GM12878 (cell line): Measurements from ENCODE around the gene PUDP. TPM values are rescaled to one million over a fixed set of nuclear protein-coding genes. Genes with fewer than 3 reads are reported as not detected.

Experiments used
- ATAC-seq: fragments of 200-7000 bp; cut with Tn5 transposase; 3 replicates; pipeline ENCODE4 v1.9.1; 2020; ENCODE audit warnings: mild to moderate bottlenecking, moderate library complexity
- BruUV-seq: library from RNA; stranded (reverse); fragments of 400-500 nt; replicated peaks from 2 replicates; lab custom pipeline; 2021; lab: Mats Ljungman, UMichigan
- CTCF ChIA-PET: fragments of 300-600 bp; sonication (Branson Sonifier 250); formaldehyde crosslinking; extraction: SDS; loops from one replicate; lab custom pipeline; 2021; ENCODE audit warnings: inconsistent platforms; lab: Yijun Ruan, JAX
- POLR2A ChIA-PET: fragments of 350-600 bp; formaldehyde crosslinking; extraction: SDS; loops from one replicate; lab custom pipeline; 2021; ENCODE audit warnings: inconsistent platforms; lab: Charles Lee
- RAD21 ChIA-PET: fragments of 300-600 bp; sonication (Branson Sonifier 250); formaldehyde crosslinking; loops from one replicate; lab custom pipeline; 2023; ENCODE audit warnings: antibody characterized with exemption; ENCODE audit not compliant: unreplicated experiment; lab: Charles Lee
- SMC1A ChIA-PET: fragments of 300-600 bp; sonication (Branson Sonifier 250); formaldehyde crosslinking; loops from one replicate; lab custom pipeline; 2023; ENCODE audit not compliant: unreplicated experiment, uncharacterized antibody; lab: Charles Lee
- DNase-seq: peaks from one replicate; pipeline ENCODE4 v3.0.0-alpha.2; 2011; ENCODE audit warnings: low read depth, low spot score
- FAIRE-seq: peaks from 3 replicates; lab custom pipeline; 2011; peaks lifted over from hg19 to GRCh38; lab: Jason Lieb, UNC
- H2AFZ ChIP-seq: 2 replicates; pipeline ENCODE4 v1.6.0; 2011; ENCODE audit warnings: low read depth, low read length, control low read depth; ENCODE audit not compliant: control insufficient read depth
- H3K27ac ChIP-seq: 2 replicates; pipeline ENCODE4 v1.5.1; 2011; ENCODE audit warnings: control low read depth; ENCODE audit not compliant: control insufficient read depth, insufficient read depth
- H3K27me3 ChIP-seq, 2 experiments: replicated peaks in 1 of 2; 2 replicates each; pipeline versions ENCODE4 v1.6.0 to v1.6.1; 2011; ENCODE audit warnings: low read length in 1 of 2; ENCODE audit not compliant: control insufficient read depth in 2 of 2, insufficient read depth in 2 of 2
- H3K36me3 ChIP-seq, 2 experiments: 2 replicates each; pipeline ENCODE4 v1.5.1; 2011; ENCODE audit warnings: low read length in 1 of 2; ENCODE audit not compliant: control insufficient read depth in 2 of 2, insufficient read depth in 2 of 2
- H3K4me1 ChIP-seq: 2 replicates; pipeline ENCODE4 v1.6.1; 2011; ENCODE audit warnings: mild to moderate bottlenecking, low read length, moderate library complexity, mixed read lengths; ENCODE audit not compliant: control insufficient read depth, insufficient read depth
- H3K4me2 ChIP-seq: 2 replicates; pipeline ENCODE4 v1.6.0; 2011; ENCODE audit warnings: control low read depth; ENCODE audit not compliant: control insufficient read depth, insufficient read depth
- H3K4me3 ChIP-seq: fragments of 200-600 bp; sonication (generic); 2 replicates; pipeline ENCODE4 v1.5.1; 2016
- H3K79me2 ChIP-seq: 2 replicates; pipeline ENCODE4 v1.6.0; 2011; ENCODE audit warnings: low read length; ENCODE audit not compliant: control insufficient read depth, insufficient read depth
- H3K9ac ChIP-seq: 2 replicates; pipeline ENCODE4 v1.8.0; 2011; ENCODE audit warnings: low read length, control low read depth, mixed read lengths; ENCODE audit not compliant: control insufficient read depth, insufficient read depth
- H3K9me3 ChIP-seq: replicated peaks from 3 replicates; pipeline ENCODE4 v1.5.1; 2011; ENCODE audit warnings: mild to moderate bottlenecking, low read length; ENCODE audit not compliant: control insufficient read depth, insufficient read depth
- H4K20me1 ChIP-seq: 2 replicates; pipeline ENCODE4 v1.6.0; 2011; ENCODE audit not compliant: control insufficient read depth, insufficient read depth
- CHD2 ChIP-seq: IDR thresholded peaks from 2 replicates; pipeline ENCODE4 v1.6.1; 2011; ENCODE audit warnings: low read depth, low read length, improper control_type of control experiment, borderline replicate concordance
- EGR1 ChIP-seq, 2 experiments: IDR thresholded peaks; 1 replicate in 1 of 2; 2 replicates in 1 of 2; pipeline ENCODE4 v1.6.1; 2011 to 2012; ENCODE audit warnings: low read depth in 2 of 2, low read length in 2 of 2, borderline replicate concordance in 1 of 2, mild to moderate bottlenecking in 1 of 2, moderate library complexity in 1 of 2
- FOXM1 ChIP-seq: IDR thresholded peaks from 2 replicates; pipeline ENCODE4 v1.6.1; 2012; ENCODE audit warnings: low read depth, mild to moderate bottlenecking, inconsistent platforms, low read length, moderate library complexity
- HCFC1 ChIP-seq: fragments of 150-350 bp; IDR thresholded peaks from 2 replicates; pipeline ENCODE4 v1.6.1; 2014; ENCODE audit warnings: low read length
- JUND ChIP-seq: IDR thresholded peaks from 2 replicates; pipeline ENCODE4 v1.6.1; 2012; ENCODE audit warnings: low read depth, mild to moderate bottlenecking, low read length, improper control_type of control experiment, moderate library complexity
- KAT2A ChIP-seq: conservative IDR thresholded peaks from 2 replicates; pipeline ENCODE4 v1.6.1; 2011; ENCODE audit warnings: low read depth, low read length; ENCODE audit not compliant: control insufficient read depth
- PAX5 ChIP-seq: IDR thresholded peaks from 2 replicates; pipeline ENCODE4 v1.6.1; 2011; ENCODE audit warnings: low read depth, low read length, borderline replicate concordance
- POLR2AphosphoS2 ChIP-seq: IDR thresholded peaks from 2 replicates; pipeline ENCODE4 v1.6.1; 2011; ENCODE audit warnings: low read depth, mild to moderate bottlenecking, low read length, improper control_type of control experiment, moderate library complexity
- RCOR1 ChIP-seq: conservative IDR thresholded peaks from 2 replicates; pipeline ENCODE4 v1.6.1; 2012; ENCODE audit warnings: low read depth, low read length, improper control_type of control experiment
- STAT3 ChIP-seq: IDR thresholded peaks from 2 replicates; pipeline ENCODE4 v1.6.1; 2011; ENCODE audit warnings: low read depth, low read length, improper control_type of control experiment
- ZNF274 ChIP-seq: IDR thresholded peaks from one replicate; pipeline ENCODE4 v1.8.0; 2011; ENCODE audit not compliant: insufficient read length, insufficient read depth
- WGBS: methylation state at CpG from one replicate; pipeline ENCODE4 v1.1.6; 2016; ENCODE audit warnings: low lambda C conversion rate; ENCODE audit not compliant: insufficient replicate concordance, insufficient coverage; ENCODE audit errors: missing lambda C conversion rate; 5-methylcytosine and 5-hydroxymethylcytosine counted together
- in situ Hi-C: fragments of 300-500 bp; cut with MboI; formaldehyde crosslinking; loops from 9 replicates; pipeline ENCODE4 v1.14.3; 2018; ENCODE audit warnings: mixed read lengths
- intact Hi-C: fragments of 100-400 bp; cut with micrococcal nuclease; formaldehyde crosslinking; loops from one replicate; pipeline ENCODE4 v1.14.2; 2022; ENCODE audit not compliant: unreplicated experiment
- polyA plus RNA-seq, 11 experiments: library from polyadenylated mRNA; depleted of rRNA in 4 of 11; unstranded in 6 of 11; stranded (reverse) in 5 of 11; fragments of >200 nt; fragmentation: Nextera tagmentation in 4 of 11; fragmentation: Illumina TruSeq in 1 of 11; extraction: Ambion mirVana in 4 of 11; extraction: Trizol in 1 of 11; gene quantifications; 1 replicate in 1 of 11; 2 replicates in 10 of 11; pipeline versions ENCODE4 v1.2.1 to v1.2.3, GENCODE V29; 2011 to 2016; ENCODE audit warnings: inconsistent platforms in 2 of 11, missing spikeins in 2 of 11, low read depth in 1 of 11
- total RNA-seq, 4 experiments: library from RNA; depleted of rRNA in 3 of 4; stranded (reverse); fragments of >200 nt in 3 of 4; fragmentation: Illumina TruSeq in 1 of 4; extraction: Trizol in 1 of 4; gene quantifications; 2 replicates each; pipeline versions ENCODE4 v1.2.1 to v1.2.3, GENCODE V29; 2013 to 2021
- TF ChIP-seq, protein P1 (sequence below): IDR thresholded peaks from 2 replicates; pipeline ENCODE4 v1.6.1; 2011; ENCODE audit warnings: low read depth, mild to moderate bottlenecking, low read length, moderate library complexity, borderline replicate concordance; ENCODE audit errors: extremely low read depth
- TF ChIP-seq, protein P2 (sequence below): fragments of 150-350 bp; IDR thresholded peaks from 2 replicates; pipeline ENCODE4 v1.6.1; 2014; ENCODE audit warnings: mild to moderate bottlenecking, low read depth, low read length

Gene PUDP
- total and polyA plus RNA-seq, 10 of the 15 experiments (the other 5 are each of a cell fraction or from before 2014, with no cell fraction given) = 30.8 to 83.5 (median 61.7) TPM

DNA sequence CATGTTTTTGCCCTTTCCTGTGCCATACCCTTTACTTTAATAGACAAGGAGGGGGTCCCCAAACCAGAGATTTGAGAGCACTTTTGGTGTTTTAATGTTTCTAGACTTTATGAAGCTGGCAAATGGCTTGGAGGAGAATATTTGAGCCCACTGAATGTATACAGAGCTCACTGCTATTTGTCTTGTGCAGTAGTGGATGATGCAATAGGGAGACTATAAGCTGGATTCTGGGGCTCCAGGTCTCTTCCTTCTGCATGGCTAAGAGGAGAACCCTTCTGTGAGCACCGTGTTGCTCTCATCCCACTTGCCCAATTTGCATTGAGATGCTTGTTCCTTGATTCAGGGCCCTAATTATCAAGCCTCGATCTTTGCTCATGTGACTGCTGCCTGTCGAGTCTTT is 8.9 kb upstream of the PUDP start:
- no peak for DNase-seq
- Histone ChIP-seq H3K4me1 (no peaks in the 10 kb centered on the region), H2AFZ (no peak overlapping the region), H3K9ac (no peak overlapping the region), H4K20me1 (no peaks in the 10 kb centered on the region), H3K9me3 (no peaks in the 10 kb centered on the region), H3K79me2 (no peaks in the 10 kb centered on the region), H3K4me2 (no peak overlapping the region), H3K4me3 (no peak overlapping the region), H3K36me3 (no peaks in the 10 kb centered on the region; a peak in 1 of 4 replicates), H3K27ac (no peak overlapping the region)
- ATAC-seq = no peak
- POLR2A ChIA-PET = interaction anchor here (1.3 kb wide), 1 partner anchor 9 kb away, joined by 3 read pairs; the partner anchor contains the start of gene PUDP
- intact Hi-C loops (no loop called here), in situ Hi-C loops (no loop called here)
- RAD21 ChIA-PET = interaction anchor here (1.2 kb wide), 1 partner anchor 47 kb away, joined by 5 read pairs; no protein-coding TSS in a partner anchor
- SMC1A ChIA-PET = interaction anchor here (0.9 kb wide), 1 partner anchor 11 kb away, joined by 3 read pairs; no protein-coding TSS in a partner anchor
- no TSS peak for BruUV-seq
- FAIRE-seq = no peak
- CTCF ChIA-PET = interaction anchor here (1.2 kb wide), 1 partner anchor 10 kb away, joined by 3 read pairs; no protein-coding TSS in a partner anchor
- WGBS = 89% methylated on average over 3 of the region's 3 CpGs
- no peak for TF ChIP-seq ZNF274
- TF ChIP-seq PAX5 = no peak
- no peak for TF ChIP-seq RCOR1
- TF ChIP-seq HCFC1 = no peak
- TF ChIP-seq FOXM1 = no peak
- TF ChIP-seq JUND = no peak
- TF ChIP-seq KAT2A = no peak
- TF ChIP-seq, protein P1, sequence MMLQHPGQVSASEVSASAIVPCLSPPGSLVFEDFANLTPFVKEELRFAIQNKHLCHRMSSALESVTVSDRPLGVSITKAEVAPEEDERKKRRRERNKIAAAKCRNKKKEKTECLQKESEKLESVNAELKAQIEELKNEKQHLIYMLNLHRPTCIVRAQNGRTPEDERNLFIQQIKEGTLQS = no peak
- TF ChIP-seq STAT3 = no peak
- TF ChIP-seq, protein P2, sequence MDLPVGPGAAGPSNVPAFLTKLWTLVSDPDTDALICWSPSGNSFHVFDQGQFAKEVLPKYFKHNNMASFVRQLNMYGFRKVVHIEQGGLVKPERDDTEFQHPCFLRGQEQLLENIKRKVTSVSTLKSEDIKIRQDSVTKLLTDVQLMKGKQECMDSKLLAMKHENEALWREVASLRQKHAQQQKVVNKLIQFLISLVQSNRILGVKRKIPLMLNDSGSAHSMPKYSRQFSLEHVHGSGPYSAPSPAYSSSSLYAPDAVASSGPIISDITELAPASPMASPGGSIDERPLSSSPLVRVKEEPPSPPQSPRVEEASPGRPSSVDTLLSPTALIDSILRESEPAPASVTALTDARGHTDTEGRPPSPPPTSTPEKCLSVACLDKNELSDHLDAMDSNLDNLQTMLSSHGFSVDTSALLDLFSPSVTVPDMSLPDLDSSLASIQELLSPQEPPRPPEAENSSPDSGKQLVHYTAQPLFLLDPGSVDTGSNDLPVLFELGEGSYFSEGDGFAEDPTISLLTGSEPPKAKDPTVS = no peak
- no peak for TF ChIP-seq POLR2AphosphoS2
- TF ChIP-seq CHD2 = no peak
- TF ChIP-seq EGR1 (IDR thresholded peaks at IDR 0.05; ENCODE audit: borderline replicate concordance in 1 of 2, low read depth in 2 of 2, low read length in 2 of 2) = no peak
- TF ChIP-seq, all 136 proteins: peak for 0
- H3K27me3 ChIP-seq = no peaks in the 10 kb centered on the region
